CD4-positive, alpha-beta memory T cell (primary cell): Measurements from ENCODE around the gene FAF1. TPM values are rescaled to one million over a fixed set of nuclear protein-coding genes. Genes with fewer than 3 reads are reported as not detected.
A peak's percentile ranks its signal among the peaks of the same experiment; 100 is the strongest.

Experiments used
- CTCF ChIA-PET: fragments of 350-600 bp; sonication (Branson Sonifier 250); formaldehyde crosslinking; loops from one replicate; lab custom pipeline; 2021; ENCODE audit warnings: inconsistent platforms; ENCODE audit not compliant: partially characterized antibody; lab: Charles Lee
- POLR2A ChIA-PET: fragments of 350-600 bp; sonication (Branson Sonifier 250); formaldehyde crosslinking; loops from one replicate; lab custom pipeline; 2021; ENCODE audit not compliant: partially characterized antibody; lab: Charles Lee
- DNase-seq, 5 donors: peaks; one replicate each; pipeline versions ENCODE4 v3.0.0 to v3.0.0-alpha.2; 2020 to 2022; ENCODE audit warnings: mixed read lengths in 1 of 5
- H3K27ac ChIP-seq: one replicate; pipeline ENCODE4 v1.7.0; 2013; ENCODE audit warnings: low read depth, low read length
- H3K27me3 ChIP-seq: 2 replicates; pipeline ENCODE4 v1.7.0; 2013; ENCODE audit warnings: mild to moderate bottlenecking, low read length, moderate library complexity; ENCODE audit not compliant: insufficient read depth
- H3K36me3 ChIP-seq: 2 replicates; pipeline ENCODE4 v1.7.0; 2013; ENCODE audit warnings: mild to moderate bottlenecking, low read length, moderate library complexity; ENCODE audit not compliant: insufficient read depth
- H3K4me1 ChIP-seq: 2 replicates; pipeline ENCODE4 v1.7.0; 2013; ENCODE audit warnings: mild to moderate bottlenecking, low read length, moderate library complexity; ENCODE audit not compliant: insufficient read depth
- H3K4me3 ChIP-seq, 2 donors: one replicate each; pipeline ENCODE4 v1.7.0; 2013; ENCODE audit warnings: low read length in 2 of 2, mild to moderate bottlenecking in 1 of 2
- H3K9me3 ChIP-seq, 2 donors: one replicate each; pipeline ENCODE4 v1.7.0; 2013; ENCODE audit warnings: low read length in 2 of 2, control low read depth in 1 of 2; ENCODE audit not compliant: control insufficient read depth in 1 of 2
- H3K27ac Mint-ChIP-seq, 7 donors: one replicate each; pipeline ENCODE4 v1.8.0; 2020 to 2021; ENCODE audit warnings: mixed read lengths in 7 of 7, mild to moderate bottlenecking in 6 of 7, inconsistent platforms in 3 of 7, moderate library complexity in 3 of 7
- H3K27me3 Mint-ChIP-seq, 2 donors: one replicate each; pipeline ENCODE4 v1.8.0; 2020 to 2021; ENCODE audit warnings: mixed read lengths in 2 of 2
- H3K36me3 Mint-ChIP-seq, 2 donors: one replicate each; pipeline ENCODE4 v1.8.0; 2020 to 2021; ENCODE audit warnings: mixed read lengths in 2 of 2, inconsistent platforms in 1 of 2, mild to moderate bottlenecking in 1 of 2
- H3K4me1 Mint-ChIP-seq, 4 donors: one replicate each; pipeline ENCODE4 v1.8.0; 2020 to 2021; ENCODE audit warnings: mixed read lengths in 4 of 4, mild to moderate bottlenecking in 1 of 4
- H3K4me3 Mint-ChIP-seq, 8 donors: one replicate each; pipeline ENCODE4 v1.8.0; 2020 to 2021; ENCODE audit warnings: mixed read lengths in 8 of 8, mild to moderate bottlenecking in 7 of 8, moderate library complexity in 6 of 8, inconsistent platforms in 3 of 8
- H3K9me3 Mint-ChIP-seq, 8 donors: one replicate each; pipeline ENCODE4 v1.8.0; 2020 to 2021; ENCODE audit warnings: mixed read lengths in 8 of 8, mild to moderate bottlenecking in 5 of 8, inconsistent platforms in 3 of 8, moderate library complexity in 1 of 8
- intact Hi-C: fragments of 100-400 bp; cut with micrococcal nuclease; formaldehyde crosslinking; loops from one replicate; pipeline ENCODE4 v1.15.1; 2023
- polyA plus RNA-seq, 2 donors: library from polyadenylated mRNA; unstranded; fragments of 300-500 nt; fragmentation: Illumina TruSeq; gene quantifications; one replicate each; pipeline ENCODE4 v1.2.3, GENCODE V29; 2021
- total RNA-seq, 2 experiments: library from RNA; stranded (reverse); gene quantifications; one replicate each; pipeline ENCODE4 v1.2.3, GENCODE V29; 2021

FAF1 gene
- total and polyA plus RNA-seq, 4 experiments from 2014 or later, result 36.0 to 60.2 (median 53.9) TPM

DNA sequence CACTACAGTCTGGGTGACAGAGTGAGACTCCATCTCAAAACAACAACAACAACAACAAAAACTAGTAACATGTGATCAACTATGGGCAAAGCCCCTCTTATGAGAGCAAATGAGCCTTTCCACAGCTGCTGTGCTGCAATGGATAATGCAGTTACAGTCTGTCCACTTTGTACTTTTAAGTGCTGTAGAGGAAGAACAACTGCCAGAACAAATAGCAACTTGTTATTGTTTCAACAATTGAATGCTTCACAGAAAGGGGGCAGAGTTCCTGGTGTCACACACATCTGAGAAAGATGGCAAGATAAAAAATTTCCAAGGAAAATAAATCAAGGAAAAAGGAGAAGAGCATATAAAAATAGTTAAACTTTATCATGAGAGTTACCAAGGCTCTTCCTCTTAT, 293.2 kb downstream of the FAF1 start:
- POLR2A ChIA-PET, result no interaction called here
- Histone ChIP-seq H3K27me3 (no peaks in the 10 kb centered on the region), H3K4me1 (no peaks in the 10 kb centered on the region), H3K4me3 (no peak overlapping the region), H3K9me3 (no peaks in the 10 kb centered on the region), H3K36me3 (no peaks in the 10 kb centered on the region), H3K27ac (no peak overlapping the region)
- no peak for DNase-seq
- no peaks in the 10 kb centered on the region for H3K4me1 Mint-ChIP-seq
- no peak overlapping the region for H3K4me3 Mint-ChIP-seq
- H3K27me3 Mint-ChIP-seq, result no peaks in the 10 kb centered on the region
- peaks cover 2 to 18% of the 10 kb centered on the region in 2 donors for H3K36me3 Mint-ChIP-seq
- CTCF ChIA-PET, result interaction anchor here (0.7 kb wide), 1 partner anchor 45 kb away, joined by 3 read pairs; no protein-coding TSS in a partner anchor
- H3K27ac Mint-ChIP-seq, result no peak overlapping the region
- no peaks in the 10 kb centered on the region for H3K9me3 Mint-ChIP-seq
- intact Hi-C loops, result no loop called here

DNA sequence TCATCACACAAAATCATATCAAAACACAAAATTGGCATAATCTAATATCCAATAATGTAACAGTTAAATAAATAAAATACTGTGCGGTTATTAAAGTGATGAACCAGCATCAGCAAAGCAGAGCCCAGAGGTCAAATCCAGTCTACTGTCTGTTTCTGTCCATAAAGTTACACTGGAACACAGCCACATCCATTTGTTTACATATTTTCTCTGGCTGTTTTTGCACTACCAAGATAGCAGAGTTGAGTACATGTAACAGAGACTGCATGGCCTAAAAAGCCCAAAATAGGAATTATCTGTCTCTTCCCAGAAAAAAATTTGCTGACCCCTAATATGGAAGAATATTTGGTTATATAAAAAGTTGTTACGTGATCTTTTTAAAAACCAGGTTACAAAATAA, 294.7 kb downstream of the FAF1 start:
- intact Hi-C loops, result no loop called here
- no peak for DNase-seq
- H3K4me3 Mint-ChIP-seq, result no peak overlapping the region
- CTCF ChIA-PET, result no interaction called here
- no peaks in the 10 kb centered on the region for H3K27me3 Mint-ChIP-seq
- H3K27ac Mint-ChIP-seq, result no peak overlapping the region
- Histone ChIP-seq H3K4me3 (no peak overlapping the region), H3K27ac (no peak overlapping the region), H3K36me3 (no peaks in the 10 kb centered on the region), H3K9me3 (no peaks in the 10 kb centered on the region), H3K4me1 (no peaks in the 10 kb centered on the region), H3K27me3 (no peaks in the 10 kb centered on the region)
- POLR2A ChIA-PET, result no interaction called here
- H3K36me3 Mint-ChIP-seq, result peaks cover 0 to 14% of the 10 kb centered on the region in 2 donors
- H3K4me1 Mint-ChIP-seq, result no peaks in the 10 kb centered on the region
- no peaks in the 10 kb centered on the region for H3K9me3 Mint-ChIP-seq

DNA sequence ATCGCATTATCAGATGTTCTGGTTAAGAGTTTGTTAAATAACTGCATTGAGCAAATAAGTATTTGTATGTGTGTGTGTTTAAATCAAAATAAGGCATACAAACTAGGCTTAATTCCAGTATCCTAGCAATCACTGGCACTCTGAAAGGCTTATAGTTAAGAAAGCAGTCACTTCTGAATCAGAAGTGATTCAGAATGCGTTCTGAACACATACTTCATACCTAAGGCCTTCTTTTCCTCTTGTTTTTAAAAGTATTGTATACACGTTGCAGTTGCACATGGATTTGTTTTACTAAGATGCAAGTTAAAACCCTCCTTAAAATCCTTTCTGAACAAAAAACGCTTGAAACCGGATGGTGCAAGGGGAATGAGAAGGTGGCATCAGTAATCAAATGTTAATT, 298.4 kb downstream of the FAF1 start:
- H3K4me1 Mint-ChIP-seq, result peaks cover 0 to 4% (median 3%) of the 10 kb centered on the region in 4 donors
- ChIA-PET POLR2A (no interaction called here), CTCF (no interaction called here)
- no peak for DNase-seq
- no peaks in the 10 kb centered on the region for H3K4me1 ChIP-seq
- no peak overlapping the region for H3K27ac Mint-ChIP-seq
- no peaks in the 10 kb centered on the region for H3K36me3 ChIP-seq
- no peaks in the 10 kb centered on the region for H3K27me3 ChIP-seq
- H3K4me3 ChIP-seq, result no peak overlapping the region
- H3K9me3 ChIP-seq, result no peaks in the 10 kb centered on the region
- H3K9me3 Mint-ChIP-seq, result no peaks in the 10 kb centered on the region
- H3K36me3 Mint-ChIP-seq, result no peaks in the 10 kb centered on the region
- no peaks in the 10 kb centered on the region for H3K27me3 Mint-ChIP-seq
- intact Hi-C loops, result no loop called here
- no peak overlapping the region for H3K27ac ChIP-seq
- no peak overlapping the region for H3K4me3 Mint-ChIP-seq

DNA sequence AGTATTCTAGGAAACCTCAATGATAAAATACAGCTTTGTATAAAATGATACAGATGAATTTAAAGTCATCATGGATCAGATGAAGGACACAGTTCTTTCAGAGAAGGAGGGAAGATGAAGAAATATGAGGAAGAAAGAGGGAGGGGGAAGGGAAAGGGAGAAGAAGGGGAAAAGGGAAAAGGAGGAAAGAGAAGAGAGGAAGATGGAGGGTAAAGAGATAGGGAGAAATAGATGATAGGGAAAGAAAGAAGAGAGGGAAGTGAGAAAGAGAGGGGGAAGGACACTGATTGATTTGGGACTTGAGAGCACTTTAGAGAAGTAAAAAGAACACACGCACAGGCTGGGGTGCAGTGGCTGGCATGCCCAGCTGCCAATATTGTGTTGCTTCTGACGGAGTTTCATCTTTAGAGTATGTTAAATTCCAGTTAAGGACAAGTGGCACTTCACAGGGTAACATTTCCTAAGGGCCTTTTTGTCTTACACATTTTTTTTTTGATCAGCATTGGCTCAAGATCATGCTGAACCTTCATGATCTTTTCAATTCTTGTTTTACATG, 300.9 kb downstream of the FAF1 start:
- peaks cover 0 to 4% (median 3%) of the 10 kb centered on the region in 4 donors for H3K4me1 Mint-ChIP-seq
- H3K27me3 Mint-ChIP-seq, result no peaks in the 10 kb centered on the region
- no peak overlapping the region for H3K4me3 Mint-ChIP-seq
- Histone ChIP-seq H3K27me3 (no peaks in the 10 kb centered on the region), H3K4me3 (no peak overlapping the region), H3K27ac (no peak overlapping the region), H3K4me1 (no peaks in the 10 kb centered on the region), H3K36me3 (no peaks in the 10 kb centered on the region), H3K9me3 (no peaks in the 10 kb centered on the region)
- H3K36me3 Mint-ChIP-seq, result peaks cover 0 to 5% of the 10 kb centered on the region in 2 donors
- no peak for DNase-seq
- ChIA-PET CTCF (no interaction called here), POLR2A (no interaction called here)
- intact Hi-C loops, result no loop called here
- no peaks in the 10 kb centered on the region for H3K9me3 Mint-ChIP-seq
- H3K27ac Mint-ChIP-seq, result peak overlapping the region in 2 of 7 donors; percentile 2 to 47

DNA sequence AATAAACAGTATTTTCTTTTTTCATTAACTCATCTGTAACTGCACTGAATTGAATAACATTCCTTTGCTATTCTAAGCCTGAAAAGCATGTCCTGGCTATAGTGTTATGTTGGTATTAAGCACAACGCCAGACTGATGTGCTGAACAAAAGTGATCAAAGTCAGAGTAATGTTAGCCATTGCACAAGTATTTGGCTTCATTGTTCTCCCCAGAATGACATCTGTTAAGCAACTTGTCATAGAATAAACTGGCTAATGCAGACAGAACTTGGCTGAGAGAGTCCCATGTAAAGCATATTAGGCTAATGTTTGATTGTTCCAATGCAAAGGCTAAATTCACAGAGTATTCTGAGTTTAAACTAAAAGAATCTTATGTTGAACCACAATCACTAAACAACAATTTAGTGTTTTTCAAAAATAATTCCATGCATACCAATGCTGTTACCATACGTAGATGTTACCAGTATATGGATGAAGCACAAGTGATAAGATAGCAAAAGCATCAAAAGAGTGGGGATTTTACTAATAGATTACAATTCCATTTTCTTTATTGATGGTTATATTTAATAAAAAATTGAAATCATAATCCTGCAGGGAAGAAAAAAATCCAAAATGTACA, 301.5 kb downstream of the FAF1 start:
- H3K36me3 Mint-ChIP-seq, result peaks cover 0 to 5% of the 10 kb centered on the region in 2 donors
- no peaks in the 10 kb centered on the region for H3K9me3 Mint-ChIP-seq
- intact Hi-C loops, result no loop called here
- Histone ChIP-seq H3K9me3 (no peaks in the 10 kb centered on the region), H3K27me3 (no peaks in the 10 kb centered on the region), H3K27ac (no peak overlapping the region), H3K36me3 (no peaks in the 10 kb centered on the region), H3K4me3 (no peak overlapping the region), H3K4me1 (no peaks in the 10 kb centered on the region)
- ChIA-PET POLR2A (no interaction called here), CTCF (no interaction called here)
- H3K27me3 Mint-ChIP-seq, result no peaks in the 10 kb centered on the region
- H3K4me1 Mint-ChIP-seq, result peaks cover 0 to 4% (median 3%) of the 10 kb centered on the region in 4 donors
- no peak overlapping the region for H3K27ac Mint-ChIP-seq
- H3K4me3 Mint-ChIP-seq, result no peak overlapping the region
- DNase-seq, result no peak

DNA sequence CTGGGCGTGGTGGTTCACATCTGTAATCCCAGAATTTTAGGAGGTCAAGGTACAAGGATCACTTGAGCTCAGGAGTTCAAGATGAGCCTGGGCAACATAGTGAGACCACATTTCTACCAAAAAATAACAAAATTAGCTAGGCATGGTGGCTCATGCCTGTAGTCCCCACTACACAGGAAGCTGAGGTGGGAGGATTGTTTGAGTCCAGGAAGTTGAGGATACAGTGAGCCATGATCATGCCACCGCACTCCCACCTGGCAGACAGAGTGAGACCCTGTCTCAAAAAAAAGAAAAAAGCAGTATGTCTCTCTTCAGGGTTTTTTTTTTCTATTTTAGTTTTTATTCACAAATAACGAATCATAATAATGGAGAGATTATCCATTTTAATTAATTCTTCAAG, 303.1 kb downstream of the FAF1 start:
- peaks cover 0 to 4% (median 3%) of the 10 kb centered on the region in 4 donors for H3K4me1 Mint-ChIP-seq
- H3K36me3 Mint-ChIP-seq, result peaks cover 0 to 7% of the 10 kb centered on the region in 2 donors
- Histone ChIP-seq H3K4me3 (no peak overlapping the region), H3K36me3 (no peaks in the 10 kb centered on the region), H3K27me3 (no peaks in the 10 kb centered on the region), H3K9me3 (no peaks in the 10 kb centered on the region), H3K27ac (no peak overlapping the region), H3K4me1 (no peaks in the 10 kb centered on the region)
- DNase-seq, result no peak
- no peak overlapping the region for H3K4me3 Mint-ChIP-seq
- no peaks in the 10 kb centered on the region for H3K27me3 Mint-ChIP-seq
- no peak overlapping the region for H3K27ac Mint-ChIP-seq
- CTCF ChIA-PET, result no interaction called here
- no peaks in the 10 kb centered on the region for H3K9me3 Mint-ChIP-seq
- POLR2A ChIA-PET, result no interaction called here
- intact Hi-C loops, result no loop called here

DNA sequence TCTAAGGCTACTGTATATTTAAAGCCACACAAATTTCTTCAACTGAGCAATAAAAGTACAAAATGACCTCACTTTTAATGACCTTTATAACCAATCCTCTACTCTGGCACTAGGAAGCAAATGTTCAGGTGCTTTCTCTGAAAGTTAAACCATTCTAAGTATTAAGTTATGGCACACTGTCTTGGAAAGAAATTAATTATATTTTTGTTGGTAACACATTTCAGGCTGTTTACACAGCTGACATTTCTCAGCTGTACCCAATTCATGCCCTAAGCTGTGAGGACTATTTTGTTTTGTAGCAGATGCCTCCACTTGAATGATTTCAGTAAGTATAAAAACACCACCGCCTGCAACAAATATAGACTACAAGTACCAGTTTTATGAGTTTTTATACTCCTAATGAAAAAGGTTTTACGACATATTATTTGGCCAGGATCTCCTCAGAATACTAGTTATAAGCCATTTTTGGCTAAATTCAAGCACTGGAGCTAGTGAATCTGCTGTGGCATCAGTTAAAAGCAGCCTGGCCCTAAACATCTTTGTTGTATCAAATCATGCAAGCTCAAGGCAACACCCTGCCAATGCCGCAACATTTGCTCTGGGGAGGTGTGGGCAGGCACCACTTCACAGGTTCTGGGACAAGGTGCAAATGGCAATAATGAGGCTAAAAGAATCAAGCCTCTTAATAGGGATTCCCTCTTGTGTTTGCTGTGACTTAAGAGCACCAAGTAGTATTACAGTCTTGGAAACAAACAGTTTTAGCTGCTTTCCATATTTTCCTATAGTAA, 308.4 kb downstream of the FAF1 start:
- Histone ChIP-seq H3K9me3 (no peaks in the 10 kb centered on the region), H3K36me3 (no peaks in the 10 kb centered on the region), H3K27ac (no peak overlapping the region), H3K4me3 (no peak overlapping the region), H3K4me1 (no peaks in the 10 kb centered on the region), H3K27me3 (no peaks in the 10 kb centered on the region)
- intact Hi-C loops, result no loop called here
- DNase-seq, result no peak
- ChIA-PET CTCF (no interaction called here), POLR2A (no interaction called here)
- Mint-ChIP-seq H3K4me3 (no peak overlapping the region), H3K27ac (no peak overlapping the region), H3K27me3 (no peaks in the 10 kb centered on the region), H3K36me3 (peaks cover 10 to 12% of the 10 kb centered on the region in 2 donors), H3K4me1 (peaks cover 0 to 2% (median 0%) of the 10 kb centered on the region in 4 donors), H3K9me3 (no peaks in the 10 kb centered on the region)
